ENCODE measurements around the gene UBR1. TPM values are rescaled to one million over a fixed set of nuclear protein-coding genes. Genes with fewer than 3 reads are reported as not detected.
"Not testable (repeated sequence)": the region's sequence is repeated elsewhere in the genome, so short reads cannot be mapped to it uniquely, and the experiment has no call there.

UBR1 gene
- polyA plus RNA-seq, 1 donor (not counting 4 experiments of a cell fraction or from before 2014, with no cell fraction given) = 17.4 TPM

GRCh38 chr15:43029476-43029875 lies 76.4 kb downstream of the UBR1 start:
- H3K27ac ChIP-seq (ENCODE audit: control insufficient read depth, insufficient read depth, low read length) = no peak overlapping the region
- H3K9ac ChIP-seq (ENCODE audit: control insufficient read depth, extremely low read depth, insufficient read depth, low read length) = no peak overlapping the region
- no peaks in the 10 kb centered on the region for H3K9me1 ChIP-seq (ENCODE audit: control insufficient read depth, extremely low read depth, insufficient read depth, low read length)
- H3K79me2 ChIP-seq (ENCODE audit: control insufficient read depth, insufficient read depth, low read length) = no peaks in the 10 kb centered on the region
- no peaks in the 10 kb centered on the region for H3K4me1 ChIP-seq (ENCODE audit: control insufficient read depth, extremely low read depth, insufficient read depth, low read length)
- peaks cover 6 to 17% of the 10 kb centered on the region in 2 experiments for H3K36me3 ChIP-seq (ENCODE audit: control insufficient read depth in 2 of 2, extremely low read depth in 1 of 2, insufficient read depth in 2 of 2, low read length in 2 of 2)
- H3K4me2 ChIP-seq (ENCODE audit: control insufficient read depth, extremely low read depth, insufficient read depth, low read depth, low read length) = no peak overlapping the region
- dilution Hi-C loops (cut with MboI; ENCODE audit: extremely low pct_ligation_motif_present, low sequenced_read_pairs) = no loop called here
- no peak overlapping the region for H2AFZ ChIP-seq (ENCODE audit: control insufficient read depth, low read length)
- H4K20me1 ChIP-seq (ENCODE audit: control insufficient read depth, extremely low read depth, insufficient read depth, low read length) = no peaks in the 10 kb centered on the region
- no peaks in the 10 kb centered on the region for H3K9me3 ChIP-seq (ENCODE audit: control insufficient read depth, low read depth, low read length)
- DNase-seq (ENCODE audit: low read depth, low spot score) = no peak
- no peaks in the 10 kb centered on the region for H3K27me3 ChIP-seq (ENCODE audit: control insufficient read depth, extremely low read depth, insufficient read depth, low read length)
- no peak overlapping the region for H3K4me3 ChIP-seq (ENCODE audit: control insufficient read depth in 2 of 3, extremely low read depth in 1 of 3, insufficient read depth in 2 of 3, low read depth in 1 of 3, low read length in 3 of 3)
- no peak for FAIRE-seq
- TF ChIP-seq CTCF (optimal IDR thresholded peaks at IDR 0.05 in 1 of 3, IDR thresholded peaks at IDR 0.05 in 1 of 3, conservative IDR thresholded peaks at IDR 0.05 in 1 of 3; ENCODE audit: extremely low read depth in 1 of 3, insufficient read depth in 2 of 3, low read length in 3 of 3) (no peak), EZH2 (IDR thresholded peaks at IDR 0.05; ENCODE audit: low read length) (no peak)

GRCh38 chr15:43025150-43025549 lies 80.7 kb downstream of the UBR1 start:
- H3K27me3 ChIP-seq (ENCODE audit: control insufficient read depth, extremely low read depth, insufficient read depth, low read length) = no peaks in the 10 kb centered on the region
- no peak for FAIRE-seq

GRCh38 chr15:43014671-43015070 lies 91.2 kb downstream of the UBR1 start:
- H3K4me2 ChIP-seq (ENCODE audit: control insufficient read depth, extremely low read depth, insufficient read depth, low read depth, low read length); H3K4me1 ChIP-seq (ENCODE audit: control insufficient read depth, extremely low read depth, insufficient read depth, low read length); H3K9me3 ChIP-seq (ENCODE audit: control insufficient read depth, low read depth, low read length); H3K27me3 ChIP-seq (ENCODE audit: control insufficient read depth, extremely low read depth, insufficient read depth, low read length); H3K36me3 ChIP-seq (ENCODE audit: control insufficient read depth in 2 of 2, extremely low read depth in 1 of 2, insufficient read depth in 2 of 2, low read length in 2 of 2); H2AFZ ChIP-seq (ENCODE audit: control insufficient read depth, low read length); FAIRE-seq; H4K20me1 ChIP-seq (ENCODE audit: control insufficient read depth, extremely low read depth, insufficient read depth, low read length); H3K27ac ChIP-seq (ENCODE audit: control insufficient read depth, insufficient read depth, low read length); H3K4me3 ChIP-seq (ENCODE audit: control insufficient read depth in 2 of 3, extremely low read depth in 1 of 3, insufficient read depth in 2 of 3, low read depth in 1 of 3, low read length in 3 of 3); H3K9me1 ChIP-seq (ENCODE audit: control insufficient read depth, extremely low read depth, insufficient read depth, low read length); H3K79me2 ChIP-seq (ENCODE audit: control insufficient read depth, insufficient read depth, low read length); DNase-seq (ENCODE audit: low read depth, low spot score); H3K9ac ChIP-seq (ENCODE audit: control insufficient read depth, extremely low read depth, insufficient read depth, low read length); dilution Hi-C loops (cut with MboI; ENCODE audit: extremely low pct_ligation_motif_present, low sequenced_read_pairs): not testable (repeated sequence)

More at GRCh38 chr15:43025150-43025549, 80.7 kb downstream of the UBR1 start:
- no peak overlapping the region for H2AFZ ChIP-seq (ENCODE audit: control insufficient read depth, low read length)
- no peaks in the 10 kb centered on the region for H3K9me1 ChIP-seq (ENCODE audit: control insufficient read depth, extremely low read depth, insufficient read depth, low read length)
- no peak overlapping the region for H3K4me3 ChIP-seq (ENCODE audit: control insufficient read depth in 2 of 3, extremely low read depth in 1 of 3, insufficient read depth in 2 of 3, low read depth in 1 of 3, low read length in 3 of 3)
- no peak overlapping the region for H3K9ac ChIP-seq (ENCODE audit: control insufficient read depth, extremely low read depth, insufficient read depth, low read length)
- no peaks in the 10 kb centered on the region for H3K79me2 ChIP-seq (ENCODE audit: control insufficient read depth, insufficient read depth, low read length)
- no peak overlapping the region for H3K4me2 ChIP-seq (ENCODE audit: control insufficient read depth, extremely low read depth, insufficient read depth, low read depth, low read length)
- dilution Hi-C loops (cut with MboI; ENCODE audit: extremely low pct_ligation_motif_present, low sequenced_read_pairs) = no loop called here
- H4K20me1 ChIP-seq (ENCODE audit: control insufficient read depth, extremely low read depth, insufficient read depth, low read length) = no peaks in the 10 kb centered on the region
- no peaks in the 10 kb centered on the region for H3K4me1 ChIP-seq (ENCODE audit: control insufficient read depth, extremely low read depth, insufficient read depth, low read length)
- H3K36me3 ChIP-seq (ENCODE audit: control insufficient read depth in 2 of 2, extremely low read depth in 1 of 2, insufficient read depth in 2 of 2, low read length in 2 of 2) = peaks cover 11 to 25% of the 10 kb centered on the region in 2 experiments
- H3K9me3 ChIP-seq (ENCODE audit: control insufficient read depth, low read depth, low read length) = no peaks in the 10 kb centered on the region
- no peak overlapping the region for H3K27ac ChIP-seq (ENCODE audit: control insufficient read depth, insufficient read depth, low read length)
- TF ChIP-seq EZH2 (IDR thresholded peaks at IDR 0.05; ENCODE audit: low read length) (no peak), CTCF (optimal IDR thresholded peaks at IDR 0.05 in 1 of 3, IDR thresholded peaks at IDR 0.05 in 1 of 3, conservative IDR thresholded peaks at IDR 0.05 in 1 of 3; ENCODE audit: extremely low read depth in 1 of 3, insufficient read depth in 2 of 3, low read length in 3 of 3) (no peak)
- no peak for DNase-seq (ENCODE audit: low read depth, low spot score)

Measured in keratinocyte (primary cell).